GM23338 (cell line): ENCODE measurements around the gene CIAO2A. TPM values are rescaled to one million over a fixed set of nuclear protein-coding genes. Genes with fewer than 3 reads are reported as not detected.

ENCODE experiments used
- ATAC-seq: fragments of 200-7000 bp; cut with Tn5 transposase; 3 replicates; pipeline ENCODE4 v1.9.1; 2020
- DNase-seq: peaks from one replicate; pipeline ENCODE4 v3.0.0-alpha.2; 2015; ENCODE audit warnings: low spot score
- H2AFZ ChIP-seq: fragments of 200-600 bp; sonication (generic); 2 replicates; pipeline ENCODE4 v1.8.0; 2016; ENCODE audit warnings: antibody characterized with exemption, mild to moderate bottlenecking, moderate library complexity
- H3F3A ChIP-seq: fragments of 200-600 bp; sonication (generic); replicated peaks from 2 replicates; pipeline ENCODE4 v1.8.0; 2017; ENCODE audit warnings: antibody characterized with exemption, mixed run types, low read depth
- H3K27ac ChIP-seq: fragments of 200-600 bp; sonication (generic); 2 replicates; pipeline ENCODE4 v1.6.1; 2016; ENCODE audit warnings: low read depth
- H3K27me3 ChIP-seq: fragments of 200-600 bp; sonication (generic); 2 replicates; pipeline ENCODE4 v1.8.0; 2016; ENCODE audit warnings: mild to moderate bottlenecking, mixed run types, moderate library complexity; ENCODE audit not compliant: insufficient read depth
- H3K36me3 ChIP-seq: fragments of 200-600 bp; sonication (generic); 2 replicates; pipeline ENCODE4 v1.8.0; 2016; ENCODE audit warnings: mild to moderate bottlenecking; ENCODE audit not compliant: insufficient read depth
- H3K4me1 ChIP-seq: fragments of 200-600 bp; sonication (generic); 2 replicates; pipeline ENCODE4 v1.8.0; 2016; ENCODE audit warnings: mild to moderate bottlenecking, moderate library complexity; ENCODE audit not compliant: insufficient read depth
- H3K4me2 ChIP-seq: fragments of 200-600 bp; sonication (generic); 2 replicates; pipeline ENCODE4 v1.7.1; 2017; ENCODE audit warnings: mixed run types
- H3K4me3 ChIP-seq: fragments of 200-600 bp; sonication (generic); 2 replicates; pipeline ENCODE4 v1.6.1; 2016; ENCODE audit warnings: mixed run types
- H3K79me2 ChIP-seq: fragments of 200-600 bp; sonication (generic); replicated peaks from 2 replicates; pipeline ENCODE4 v1.8.0; 2017; ENCODE audit warnings: mild to moderate bottlenecking; ENCODE audit not compliant: insufficient read depth
- H3K9me2 ChIP-seq: fragments of 200-600 bp; sonication (generic); 2 replicates; pipeline ENCODE4 v1.8.0; 2017; ENCODE audit not compliant: insufficient read depth
- H4K20me1 ChIP-seq: fragments of 200-600 bp; sonication (generic); replicated peaks from 2 replicates; pipeline ENCODE4 v1.8.0; 2017; ENCODE audit warnings: mild to moderate bottlenecking; ENCODE audit not compliant: insufficient read depth
- H3K27ac Mint-ChIP-seq: 2 replicates; pipeline ENCODE4 v1.8.0; 2020; ENCODE audit warnings: inconsistent platforms, mild to moderate bottlenecking, moderate library complexity, mixed read lengths
- H3K27me3 Mint-ChIP-seq: 3 replicates; pipeline ENCODE4 v1.8.0; 2022; ENCODE audit warnings: low read depth, mild to moderate bottlenecking, moderate library complexity, mixed read lengths, inconsistent platforms; ENCODE audit not compliant: insufficient read depth, poor library complexity
- H3K36me3 Mint-ChIP-seq: 3 replicates; pipeline ENCODE4 v1.8.0; 2021; ENCODE audit warnings: low read depth, mild to moderate bottlenecking, inconsistent platforms, moderate library complexity, mixed read lengths
- H3K4me1 Mint-ChIP-seq: 3 replicates; pipeline ENCODE4 v1.8.0; 2020; ENCODE audit warnings: mild to moderate bottlenecking, inconsistent platforms, mixed read lengths
- H3K4me3 Mint-ChIP-seq: 3 replicates; pipeline ENCODE4 v1.8.0; 2021; ENCODE audit warnings: moderate library complexity, mild to moderate bottlenecking, inconsistent platforms, mixed read lengths
- H3K9me3 Mint-ChIP-seq: 3 replicates; pipeline ENCODE4 v1.8.0; 2020; ENCODE audit warnings: moderate library complexity, mild to moderate bottlenecking, inconsistent platforms, mixed read lengths
- CTCF ChIP-seq, 2 experiments: fragments of 200-600 bp in 1 of 2; sonication (generic) in 1 of 2; conservative IDR thresholded peaks; 2 replicates each; pipeline versions ENCODE4 v1.5.1 to v1.6.1; 2016 to 2017; ENCODE audit warnings: antibody characterized with exemption in 2 of 2, low read depth in 2 of 2, mild to moderate bottlenecking in 2 of 2, moderate library complexity in 1 of 2
- ETS1 ChIP-seq: IDR thresholded peaks from 2 replicates; pipeline ENCODE4 v1.6.1; 2016; ENCODE audit warnings: antibody characterized with exemption
- EZH2 ChIP-seq: fragments of 200-600 bp; sonication (generic); IDR thresholded peaks from one replicate; pipeline ENCODE4 v1.8.0; 2017; ENCODE audit warnings: antibody characterized with exemption, mild to moderate bottlenecking, low read depth; ENCODE audit not compliant: unreplicated experiment
- EZH2phosphoT487 ChIP-seq: fragments of 200-600 bp; sonication (generic); IDR thresholded peaks from one replicate; pipeline ENCODE4 v1.8.1; 2018; ENCODE audit warnings: antibody characterized with exemption; ENCODE audit not compliant: unreplicated experiment
- JUNB ChIP-seq: IDR thresholded peaks from one replicate; pipeline ENCODE4 v1.6.1; 2016; ENCODE audit warnings: antibody characterized with exemption; ENCODE audit not compliant: unreplicated experiment
- STAT1 ChIP-seq: IDR thresholded peaks from one replicate; pipeline ENCODE4 v1.6.1; 2016; ENCODE audit warnings: antibody characterized with exemption; ENCODE audit not compliant: unreplicated experiment
- ZNF462 ChIP-seq: fragments of 250-450 bp; sonication (Bioruptor Pico); IDR thresholded peaks from 2 replicates; pipeline ENCODE4 v1.5.0; 2020; ENCODE audit warnings: mild to moderate bottlenecking, moderate library complexity
- polyA plus RNA-seq: library from polyadenylated mRNA; unstranded; fragments of >200 nt; fragmentation: Nextera tagmentation; extraction: Ambion mirVana; gene quantifications from 2 replicates; pipeline ENCODE4 v1.2.1, GENCODE V29; 2016
- total RNA-seq: library from RNA; depleted of rRNA; stranded (reverse); fragments of >200 nt; shearing (Covaris generic); gene quantifications from 2 replicates; pipeline ENCODE4 v1.2.3, GENCODE V29; 2014

The CIAO2A gene
- total and polyA plus RNA-seq, 2 experiments from 2014 or later: 132 to 318 TPM

- peak; percentile 22 for DNase-seq
- peak overlapping the region; percentile 81 for H3K4me2 ChIP-seq
- peak overlapping the region; percentile 92; the same call in 1 of the 2 replicates for H3K27ac ChIP-seq
- peaks cover 51% of the 10 kb centered on the region for H3K79me2 ChIP-seq
- H3K27me3 ChIP-seq: no peaks in the 10 kb centered on the region
- peaks cover 23% of the 10 kb centered on the region for H3K4me1 Mint-ChIP-seq
- peaks cover 9% of the 10 kb centered on the region for H4K20me1 ChIP-seq
- peak overlapping the region; percentile 97 for H3K4me3 Mint-ChIP-seq
- peak overlapping the region; percentile 65 for H3K4me3 ChIP-seq
- H3K36me3 Mint-ChIP-seq: peaks cover 18% of the 10 kb centered on the region
- peaks cover 13% of the 10 kb centered on the region for H3K36me3 ChIP-seq
- H3K4me1 ChIP-seq: peaks cover 19% of the 10 kb centered on the region
- ATAC-seq: no peak
- H3K9me2 ChIP-seq: no peaks in the 10 kb centered on the region
- peaks cover 10% of the 10 kb centered on the region for H3K27me3 Mint-ChIP-seq
- TF ChIP-seq EZH2: no peak
- peak; percentile 31 to 38; a peak in 3 of 4 replicates for TF ChIP-seq CTCF (conservative IDR thresholded peaks at IDR 0.05; ENCODE audit: low read depth in 2 of 2)
- peak overlapping the region; percentile 99 for H3K27ac Mint-ChIP-seq
- no peaks in the 10 kb centered on the region for H3K9me3 Mint-ChIP-seq
- no peak overlapping the region for H2AFZ ChIP-seq
- H3F3A ChIP-seq: no peaks in the 10 kb centered on the region
Measured at GRCh38 chr15:64092075-64092820, 1.4 kb downstream of the CIAO2A start.

- peaks cover 6% of the 10 kb centered on the region for H3K27me3 Mint-ChIP-seq
- H3K4me3 Mint-ChIP-seq: no peak overlapping the region
- no peak overlapping the region for H3K4me2 ChIP-seq
- TF ChIP-seq CTCF (conservative IDR thresholded peaks at IDR 0.05; ENCODE audit: low read depth in 2 of 2) (no peak), ZNF462 (no peak), EZH2 (no peak), ETS1 (no peak), EZH2phosphoT487 (no peak), STAT1 (no peak), JUNB (no peak)
Measured at GRCh38 chr15:64090527-64090926, 3.1 kb downstream of the CIAO2A start.

More at GRCh38 chr15:64090527-64090926, 3.1 kb downstream of the CIAO2A start:
- DNase-seq (no peak), ATAC-seq (no peak)
- no peaks in the 10 kb centered on the region for H3K9me3 Mint-ChIP-seq
- peaks cover 29% of the 10 kb centered on the region for H3K36me3 Mint-ChIP-seq
- H3K27ac Mint-ChIP-seq: no peak overlapping the region
- H3K4me3 ChIP-seq: no peak overlapping the region
- H3K4me1 Mint-ChIP-seq: peaks cover 17% of the 10 kb centered on the region
- 0 out of 2 replicates have a peak overlapping the region, but pooled peaks have one; percentile 50 for H3K27ac ChIP-seq
- H3K79me2 ChIP-seq: peaks cover 40% of the 10 kb centered on the region
- no peaks in the 10 kb centered on the region for H3F3A ChIP-seq
- H2AFZ ChIP-seq: no peak overlapping the region
- no peaks in the 10 kb centered on the region for H3K27me3 ChIP-seq
- peaks cover 8% of the 10 kb centered on the region; the same call in 1 of the 2 replicates for H4K20me1 ChIP-seq
- peaks cover 12% of the 10 kb centered on the region for H3K4me1 ChIP-seq
- no peaks in the 10 kb centered on the region for H3K9me2 ChIP-seq
- peaks cover 13% of the 10 kb centered on the region for H3K36me3 ChIP-seq
